Measurements from ENCODE around the gene SMC1B.

GRCh38 chr22:45425101-45425500 is 11.7 kb upstream of the SMC1B start:
- TF ChIP-seq CTCF (IDR thresholded peaks at IDR 0.05): no peak
- no peak for TF ChIP-seq EZH2 (IDR thresholded peaks at IDR 0.05)
- no peak for TF ChIP-seq EZH2phosphoT487 (IDR thresholded peaks at IDR 0.05)

Data from neural progenitor cell (in vitro differentiated cells).